H9 (cell line): ENCODE data around the gene CAMTA1. TPM values are rescaled to one million over a fixed set of nuclear protein-coding genes. Genes with fewer than 3 reads are reported as not detected.

ENCODE experiments used
- DNase-seq: peaks from one replicate; pipeline ENCODE4 v3.0.0-alpha.2; 2017
- H2AFZ ChIP-seq: one replicate; pipeline ENCODE4 v1.6.1; 2013; ENCODE audit warnings: mild to moderate bottlenecking, low read length, control low read depth, moderate library complexity
- H2AK5ac ChIP-seq: 2 replicates; pipeline ENCODE4 v1.6.1; 2013; ENCODE audit warnings: low read length, control low read depth, mixed read lengths; ENCODE audit not compliant: insufficient read length
- H2BK120ac ChIP-seq: one replicate; pipeline ENCODE4 v1.6.1; 2013; ENCODE audit warnings: low read depth, mild to moderate bottlenecking, low read length, control low read depth, inconsistent platforms; ENCODE audit not compliant: poor library complexity, severe bottlenecking
- H2BK12ac ChIP-seq: 2 replicates; pipeline ENCODE4 v1.6.1; 2013; ENCODE audit warnings: low read length, control low read depth, mixed read lengths, low read depth; ENCODE audit not compliant: insufficient read length
- H2BK15ac ChIP-seq: 2 replicates; pipeline ENCODE4 v1.6.1; 2013; ENCODE audit warnings: low read depth, low read length, control low read depth
- H2BK20ac ChIP-seq: one replicate; pipeline ENCODE4 v1.6.1; 2013; ENCODE audit warnings: low read depth, mild to moderate bottlenecking, low read length, control low read depth, inconsistent platforms; ENCODE audit not compliant: poor library complexity, severe bottlenecking
- H2BK5ac ChIP-seq: 2 replicates; pipeline ENCODE4 v1.6.1; 2013; ENCODE audit warnings: low read length, control low read depth, mixed read lengths; ENCODE audit not compliant: insufficient read length
- H3K14ac ChIP-seq: 2 replicates; pipeline ENCODE4 v1.6.1; 2013; ENCODE audit warnings: low read length, control low read depth; ENCODE audit not compliant: insufficient read depth
- H3K18ac ChIP-seq: 2 replicates; pipeline ENCODE4 v1.6.1; 2013; ENCODE audit warnings: low read depth, mild to moderate bottlenecking, mixed read lengths, low read length, control low read depth; ENCODE audit not compliant: insufficient read length
- H3K23ac ChIP-seq: 2 replicates; pipeline ENCODE4 v1.6.1; 2013; ENCODE audit warnings: low read length, control low read depth, mixed read lengths, low read depth; ENCODE audit not compliant: insufficient read length
- H3K23me2 ChIP-seq: 2 replicates; pipeline ENCODE4 v1.6.1; 2013; ENCODE audit warnings: low read depth, mild to moderate bottlenecking, mixed read lengths, low read length, control low read depth; ENCODE audit not compliant: insufficient read length, poor library complexity, severe bottlenecking
- H3K27ac ChIP-seq: 2 replicates; pipeline ENCODE4 v1.5.1; 2013; ENCODE audit warnings: low read length, control low read depth, mixed read lengths, low read depth; ENCODE audit not compliant: insufficient read length
- H3K27me3 ChIP-seq: 2 replicates; pipeline ENCODE4 v1.6.1; 2013; ENCODE audit warnings: low read length, control low read depth, inconsistent platforms; ENCODE audit not compliant: insufficient read depth
- H3K4ac ChIP-seq: 2 replicates; pipeline ENCODE4 v1.6.1; 2013; ENCODE audit warnings: low read depth, mild to moderate bottlenecking, control low read depth, inconsistent platforms, low read length, moderate library complexity
- H3K4me1 ChIP-seq: 2 replicates; pipeline ENCODE4 v1.6.1; 2013; ENCODE audit warnings: low read length, control low read depth, inconsistent platforms; ENCODE audit not compliant: insufficient read depth
- H3K4me2 ChIP-seq: 2 replicates; pipeline ENCODE4 v1.6.1; 2013; ENCODE audit warnings: low read length, control low read depth, mixed read lengths; ENCODE audit not compliant: insufficient read length, insufficient read depth
- H3K56ac ChIP-seq: 2 replicates; pipeline ENCODE4 v1.6.1; 2013; ENCODE audit warnings: low read depth, mild to moderate bottlenecking, mixed read lengths, low read length, control low read depth; ENCODE audit not compliant: insufficient read length
- H3K79me1 ChIP-seq: 2 replicates; pipeline ENCODE4 v1.6.1; 2013; ENCODE audit warnings: low read depth, mild to moderate bottlenecking, moderate library complexity, low read length, control low read depth, inconsistent platforms; ENCODE audit not compliant: insufficient read depth, poor library complexity, severe bottlenecking
- H3K79me2 ChIP-seq: 2 replicates; pipeline ENCODE4 v1.6.1; 2013; ENCODE audit warnings: low read length, control low read depth, inconsistent platforms; ENCODE audit not compliant: insufficient read depth
- H3K9ac ChIP-seq: 2 replicates; pipeline ENCODE4 v1.6.1; 2013; ENCODE audit warnings: low read length, control low read depth, mixed read lengths; ENCODE audit not compliant: insufficient read length; ENCODE audit errors: extremely low read depth
- H3K9me3 ChIP-seq: one replicate; pipeline ENCODE4 v1.6.1; 2013; ENCODE audit warnings: low read depth, low read length, inconsistent platforms; ENCODE audit not compliant: control insufficient read depth
- H3T11ph ChIP-seq: one replicate; pipeline ENCODE4 v1.6.1; 2013; ENCODE audit warnings: mild to moderate bottlenecking, low read length, control low read depth, inconsistent platforms
- H4K20me1 ChIP-seq: one replicate; pipeline ENCODE4 v1.6.1; 2013; ENCODE audit not compliant: control insufficient read depth, insufficient read length, insufficient read depth
- H4K5ac ChIP-seq: 2 replicates; pipeline ENCODE4 v1.6.1; 2013; ENCODE audit warnings: low read depth, mild to moderate bottlenecking, mixed read lengths, low read length, control low read depth; ENCODE audit not compliant: insufficient read length
- H4K8ac ChIP-seq: replicated peaks from 2 replicates; pipeline ENCODE4 v1.6.1; 2013; ENCODE audit warnings: low read length, control low read depth, mixed read lengths, low read depth; ENCODE audit not compliant: insufficient read length
- H4K91ac ChIP-seq: 2 replicates; pipeline ENCODE4 v1.6.1; 2013; ENCODE audit warnings: low read depth, mild to moderate bottlenecking, moderate library complexity, mixed read lengths, low read length, control low read depth; ENCODE audit not compliant: insufficient read length
- H3K27ac Mint-ChIP-seq, 3 experiments: 2 replicates in 2 of 3; 3 replicates in 1 of 3; pipeline ENCODE4 v1.8.0; 2020 to 2021; ENCODE audit warnings: mixed read lengths in 3 of 3, mild to moderate bottlenecking in 1 of 3, moderate library complexity in 1 of 3
- H3K27me3 Mint-ChIP-seq: 2 replicates; pipeline ENCODE4 v1.8.0; 2021; ENCODE audit warnings: low read depth, mild to moderate bottlenecking, moderate library complexity, mixed read lengths
- H3K36me3 Mint-ChIP-seq, 3 experiments: 2 replicates in 2 of 3; 3 replicates in 1 of 3; pipeline ENCODE4 v1.8.0; 2020 to 2021; ENCODE audit warnings: low read depth in 3 of 3, mixed read lengths in 3 of 3; ENCODE audit not compliant: insufficient read depth in 1 of 3
- H3K4me1 Mint-ChIP-seq, 2 experiments: 2 replicates each; pipeline ENCODE4 v1.8.0; 2020; ENCODE audit warnings: mixed read lengths in 2 of 2
- H3K4me3 Mint-ChIP-seq, 2 experiments: 2 replicates in 1 of 2; 3 replicates in 1 of 2; pipeline ENCODE4 v1.8.0; 2020 to 2021; ENCODE audit warnings: mild to moderate bottlenecking in 2 of 2, mixed read lengths in 2 of 2, moderate library complexity in 1 of 2
- H3K9me3 Mint-ChIP-seq, 2 experiments: 2 replicates in 1 of 2; 3 replicates in 1 of 2; pipeline ENCODE4 v1.8.0; 2020; ENCODE audit warnings: mild to moderate bottlenecking in 2 of 2, mixed read lengths in 2 of 2, moderate library complexity in 1 of 2
- CTCF ChIP-seq: fragments of 200-600 bp; sonication (generic); conservative IDR thresholded peaks from 3 replicates; pipeline ENCODE4 v1.8.0; 2021; ENCODE audit warnings: antibody characterized with exemption, mild to moderate bottlenecking
- WGBS: extraction: QIAGEN DNeasy Blood & Tissue Kit; methylation state at CpG from one replicate; pipeline ENCODE4 v1.1.7; 2013; ENCODE audit warnings: missing lambda C conversion rate, low lambda C conversion rate, mixed read lengths; ENCODE audit not compliant: insufficient read length; ENCODE audit errors: extremely low coverage; 5-methylcytosine and 5-hydroxymethylcytosine counted together
- total RNA-seq: library from RNA; stranded (reverse); gene quantifications from 2 replicates; pipeline ENCODE4 v1.2.1, GENCODE V29; 2021

The CAMTA1 gene
- total RNA-seq, 1 experiment from 2014 or later = 115 TPM

- Histone ChIP-seq H3K4me1 (peaks cover 6% of the 10 kb centered on the region; the same call in 1 of the 2 replicates), H3K79me1 (no peaks in the 10 kb centered on the region), H4K5ac (no peak overlapping the region), H3K9me3 (peaks cover 4% of the 10 kb centered on the region), H3K23me2 (no peaks in the 10 kb centered on the region), H3K18ac (no peak overlapping the region), H4K8ac (no peak overlapping the region), H3K4ac (no peak overlapping the region), H3K27me3 (no peaks in the 10 kb centered on the region), H2AK5ac (no peak overlapping the region), H2BK15ac (no peak overlapping the region), H3K14ac (no peak overlapping the region), H3K9ac (no peak overlapping the region), H3K27ac (no peak overlapping the region), H3T11ph (no peak overlapping the region), H3K4me2 (no peak overlapping the region), H2BK12ac (no peak overlapping the region), H2AFZ (no peak overlapping the region), H2BK20ac (no peak overlapping the region), H3K79me2 (no peaks in the 10 kb centered on the region), H2BK5ac (no peak overlapping the region), H3K56ac (no peak overlapping the region), H4K20me1 (no peaks in the 10 kb centered on the region), H2BK120ac (no peak overlapping the region), H3K23ac (no peak overlapping the region), H4K91ac (no peak overlapping the region)
- no peak for DNase-seq
- TF ChIP-seq CTCF = no peak
- no peak overlapping the region for H3K27ac Mint-ChIP-seq
- peaks cover 10 to 12% (median 10%) of the 10 kb centered on the region in 3 experiments; a peak in 5 of 7 replicates for H3K36me3 Mint-ChIP-seq
- H3K4me1 Mint-ChIP-seq = peaks cover 15 to 18% of the 10 kb centered on the region in 2 experiments
- WGBS = no CpG with 5 or more reads among the region's 4 CpGs
- H3K9me3 Mint-ChIP-seq = peaks cover 21 to 32% of the 10 kb centered on the region in 2 experiments
- H3K27me3 Mint-ChIP-seq = peaks cover 10% of the 10 kb centered on the region
- H3K4me3 Mint-ChIP-seq = no peak overlapping the region
Measured at GRCh38 chr1:7606096-7606495, 820.8 kb downstream of the CAMTA1 start.
